PC-3 (cell line): Measurements from ENCODE around the gene APOBEC3G. TPM values are rescaled to one million over a fixed set of nuclear protein-coding genes. Genes with fewer than 3 reads are reported as not detected.
"Not testable (repeated sequence)": the region's sequence is repeated elsewhere in the genome, so short reads cannot be mapped to it uniquely, and the experiment has no call there.

ENCODE experiments used
- ATAC-seq: fragments of 200-7000 bp; cut with Tn5 transposase; 2 replicates; pipeline ENCODE4 v1.9.1; 2020; ENCODE audit warnings: mild to moderate bottlenecking, moderate library complexity
- BruUV-seq: library from RNA; stranded (reverse); fragments of 400-500 nt; replicated peaks from 2 replicates; lab custom pipeline; 2021; lab: Mats Ljungman, UMichigan
- CTCF ChIA-PET: fragments of 300-600 bp; sonication (Branson Sonifier 250); formaldehyde crosslinking; loops from one replicate; lab custom pipeline; 2022; ENCODE audit warnings: antibody characterized with exemption; lab: Charles Lee
- POLR2A ChIA-PET: fragments of 300-600 bp; sonication (Branson Sonifier 250); formaldehyde crosslinking; loops from one replicate; lab custom pipeline; 2022; ENCODE audit warnings: antibody characterized with exemption; ENCODE audit not compliant: unreplicated experiment; lab: Charles Lee
- DNase-seq: peaks from one replicate; pipeline ENCODE4 v3.0.0-alpha.2; 2015
- H2AFZ ChIP-seq: fragments of 300-600 bp; sonication (generic); 2 replicates; pipeline ENCODE4 v1.6.0; 2016; ENCODE audit warnings: antibody characterized with exemption, low read length
- H3F3A ChIP-seq: fragments of 300-600 bp; sonication (generic); one replicate; pipeline ENCODE4 v1.6.0; 2017; ENCODE audit warnings: antibody characterized with exemption, low read length, control low read depth, mild to moderate bottlenecking; ENCODE audit not compliant: unreplicated experiment
- H3K27ac ChIP-seq: fragments of 300-600 bp; sonication (generic); 2 replicates; pipeline ENCODE4 v1.5.1; 2016; ENCODE audit warnings: mild to moderate bottlenecking, low read length
- H3K27me3 ChIP-seq: fragments of 300-600 bp; sonication (generic); 2 replicates; pipeline ENCODE4 v1.6.1; 2016; ENCODE audit warnings: low read length, mixed read lengths
- H3K36me3 ChIP-seq: fragments of 300-600 bp; sonication (generic); 2 replicates; pipeline ENCODE4 v1.6.1; 2016; ENCODE audit warnings: low read depth, mixed run types, low read length, mixed read lengths
- H3K4me1 ChIP-seq: fragments of 300-600 bp; sonication (generic); 2 replicates; pipeline ENCODE4 v1.5.1; 2016; ENCODE audit warnings: low read length; ENCODE audit not compliant: insufficient read depth
- H3K4me2 ChIP-seq: fragments of 300-600 bp; sonication (generic); 2 replicates; pipeline ENCODE4 v1.6.0; 2016; ENCODE audit warnings: low read length
- H3K4me3 ChIP-seq: fragments of 300-600 bp; sonication (generic); 2 replicates; pipeline ENCODE4 v1.5.1; 2016; ENCODE audit warnings: mild to moderate bottlenecking, low read length, mixed read lengths
- H3K79me2 ChIP-seq: fragments of 300-600 bp; sonication (generic); 2 replicates; pipeline ENCODE4 v1.6.1; 2017; ENCODE audit warnings: low read length, mixed read lengths
- H3K9ac ChIP-seq: fragments of 300-600 bp; sonication (generic); 2 replicates; pipeline ENCODE4 v1.6.0; 2016; ENCODE audit warnings: mild to moderate bottlenecking, low read length
- H3K9me2 ChIP-seq: fragments of 300-600 bp; sonication (generic); replicated peaks from 2 replicates; pipeline ENCODE4 v1.6.1; 2016; ENCODE audit warnings: mixed run types, low read length, mixed read lengths
- H3K9me3 ChIP-seq: fragments of 300-600 bp; sonication (generic); 2 replicates; pipeline ENCODE4 v1.6.1; 2016; ENCODE audit warnings: low read length, mixed read lengths
- H4K20me1 ChIP-seq: fragments of 300-600 bp; sonication (generic); 2 replicates; pipeline ENCODE4 v1.6.1; 2016; ENCODE audit warnings: low read length, mixed read lengths
- CTCF ChIP-seq: fragments of 300-600 bp; sonication (generic); conservative IDR thresholded peaks from 2 replicates; pipeline ENCODE4 v1.5.1; 2017; ENCODE audit warnings: antibody characterized with exemption, low read depth, mild to moderate bottlenecking, low read length
- EZH2 ChIP-seq: fragments of 300-600 bp; sonication (generic); IDR thresholded peaks from one replicate; pipeline ENCODE4 v1.6.1; 2017; ENCODE audit warnings: antibody characterized with exemption, mild to moderate bottlenecking, low read length; ENCODE audit not compliant: unreplicated experiment
- EZH2phosphoT487 ChIP-seq: fragments of 300-600 bp; sonication (generic); IDR thresholded peaks from 2 replicates; pipeline ENCODE4 v1.6.1; 2018; ENCODE audit warnings: mild to moderate bottlenecking, antibody characterized with exemption, low read length, borderline replicate concordance
- intact Hi-C: fragments of 100-400 bp; cut with micrococcal nuclease; formaldehyde crosslinking; loops from 2 replicates; pipeline ENCODE4 v1.9.0; 2023
- total RNA-seq: library from RNA; depleted of rRNA; stranded (reverse); fragments of >200 nt; gene quantifications from 2 replicates; pipeline ENCODE4 v1.2.3, GENCODE V29; 2014

Gene APOBEC3G
- total RNA-seq, 1 experiment from 2014 or later = 4.4 TPM

GRCh38 chr22:39029227-39029626 lies 47.8 kb upstream of the APOBEC3G start:
- H3K27me3 ChIP-seq = no peaks in the 10 kb centered on the region
- no peaks in the 10 kb centered on the region for H3K9me3 ChIP-seq
- H3K9me2 ChIP-seq = no peaks in the 10 kb centered on the region
- ChIA-PET CTCF (no interaction called here), POLR2A (no interaction called here)
- H3K27ac ChIP-seq = no peak overlapping the region
- ATAC-seq (no peak), DNase-seq (no peak)
- H3K9ac ChIP-seq = no peak overlapping the region
- no peaks in the 10 kb centered on the region for H4K20me1 ChIP-seq
- no peaks in the 10 kb centered on the region for H3K36me3 ChIP-seq
- no TSS peak for BruUV-seq
- TF ChIP-seq EZH2phosphoT487 (no peak), EZH2 (no peak), CTCF (no peak)
- no peak overlapping the region for H3K4me3 ChIP-seq
- intact Hi-C loops = no loop called here
- no peak overlapping the region for H2AFZ ChIP-seq
- H3K79me2 ChIP-seq = no peaks in the 10 kb centered on the region
- H3K4me2 ChIP-seq = no peak overlapping the region
- no peaks in the 10 kb centered on the region for H3K4me1 ChIP-seq
- H3F3A ChIP-seq = no peaks in the 10 kb centered on the region

- H3K4me3 ChIP-seq = no peak overlapping the region
- H4K20me1 ChIP-seq = no peaks in the 10 kb centered on the region
- no peaks in the 10 kb centered on the region for H3K4me1 ChIP-seq
- no TSS peak for BruUV-seq
- CTCF ChIA-PET = no interaction called here
- TF ChIP-seq CTCF = no peak
- TF ChIP-seq EZH2 = no peak
- TF ChIP-seq EZH2phosphoT487 = no peak
- intact Hi-C loops = no loop called here
- H3K9ac ChIP-seq = no peak overlapping the region
- no peak overlapping the region for H2AFZ ChIP-seq
- no peaks in the 10 kb centered on the region for H3K79me2 ChIP-seq
- no peaks in the 10 kb centered on the region for H3K27me3 ChIP-seq
- H3F3A ChIP-seq = no peaks in the 10 kb centered on the region
- H3K4me2 ChIP-seq = no peak overlapping the region
- no peaks in the 10 kb centered on the region for H3K9me3 ChIP-seq
- no peak overlapping the region for H3K27ac ChIP-seq
- DNase-seq (no peak), ATAC-seq (no peak)
- no peaks in the 10 kb centered on the region for H3K36me3 ChIP-seq
- H3K9me2 ChIP-seq = no peaks in the 10 kb centered on the region
- POLR2A ChIA-PET = no interaction called here
Observed at GRCh38 chr22:39030705-39031104, 46.4 kb upstream of the APOBEC3G start.

- H3F3A ChIP-seq, H3K4me2 ChIP-seq, H3K27me3 ChIP-seq, H3K4me1 ChIP-seq, H4K20me1 ChIP-seq, intact Hi-C loops, CTCF ChIA-PET, H3K9ac ChIP-seq, H3K9me2 ChIP-seq, H3K4me3 ChIP-seq, H3K9me3 ChIP-seq, H3K36me3 ChIP-seq, H2AFZ ChIP-seq, ATAC-seq, BruUV-seq, POLR2A ChIA-PET, H3K79me2 ChIP-seq, H3K27ac ChIP-seq, DNase-seq: not testable (repeated sequence)
Observed at GRCh38 chr22:39031434-39032295, 45.4 kb upstream of the APOBEC3G start.

- POLR2A ChIA-PET, H3K9ac ChIP-seq, BruUV-seq, H3F3A ChIP-seq, H3K9me2 ChIP-seq, H3K4me1 ChIP-seq, H3K27ac ChIP-seq, ATAC-seq, H3K4me2 ChIP-seq, DNase-seq, H4K20me1 ChIP-seq, intact Hi-C loops, H3K36me3 ChIP-seq, H3K4me3 ChIP-seq, H3K79me2 ChIP-seq, H3K27me3 ChIP-seq, H3K9me3 ChIP-seq, H2AFZ ChIP-seq, CTCF ChIA-PET: not testable (repeated sequence)
Observed at GRCh38 chr22:39037071-39037470, 40.0 kb upstream of the APOBEC3G start.
